NCI-H345 treated with DMSO at 0.1 percent for 48 hours (cell line): ENCODE measurements around the gene RAE1.
A peak's percentile ranks its signal among the peaks of the same experiment; 100 is the strongest.

Experiments
- DNase-seq: peaks from one replicate; lab custom pipeline; 2025; ENCODE audit not compliant: unreplicated experiment; lab: John Stamatoyannopoulos, UW

Gene RAE1

DNA sequence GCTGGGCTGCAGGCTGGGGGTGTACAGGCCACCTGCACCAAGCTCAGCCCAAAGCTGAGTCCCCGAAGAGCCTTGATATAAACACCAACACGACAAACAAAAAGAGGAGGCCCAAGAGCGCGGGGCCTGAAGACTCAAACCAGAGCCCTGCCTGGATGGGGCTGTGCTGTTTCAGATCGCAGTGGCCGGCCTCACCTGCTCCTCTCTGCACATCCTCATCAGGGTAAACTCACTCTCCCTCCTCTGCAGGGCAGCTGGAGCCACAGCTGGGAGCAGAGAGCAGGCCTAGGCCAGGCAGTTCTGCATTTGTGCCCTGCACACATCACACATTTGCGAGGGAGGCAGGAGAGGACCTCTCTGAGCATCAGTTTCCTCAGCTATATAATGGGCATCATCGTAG lies 36.4 kb downstream of the RAE1 start:
- DNase-seq: no peak

DNA sequence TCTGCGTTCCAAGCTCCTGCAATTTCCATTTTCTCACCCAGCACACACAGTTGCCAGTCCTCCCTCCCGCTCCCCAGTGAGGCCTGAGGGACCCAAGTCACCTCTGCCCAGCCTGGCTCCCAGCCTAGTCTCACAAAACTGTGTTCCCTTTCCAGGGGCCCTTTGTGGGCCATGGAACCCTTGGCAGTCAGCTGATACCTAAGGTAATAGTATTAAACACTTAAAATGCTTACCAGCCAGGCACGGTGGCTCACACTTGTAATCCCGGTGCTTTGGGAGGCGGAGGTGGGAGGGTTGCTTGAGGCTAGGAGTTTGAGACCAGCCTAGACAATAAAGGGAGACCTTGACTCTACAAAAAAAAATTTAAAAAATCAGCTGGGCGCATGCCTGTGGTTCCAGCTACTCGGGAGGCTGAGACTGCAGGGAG lies 36.9 kb downstream of the RAE1 start:
- no peak for DNase-seq

DNA sequence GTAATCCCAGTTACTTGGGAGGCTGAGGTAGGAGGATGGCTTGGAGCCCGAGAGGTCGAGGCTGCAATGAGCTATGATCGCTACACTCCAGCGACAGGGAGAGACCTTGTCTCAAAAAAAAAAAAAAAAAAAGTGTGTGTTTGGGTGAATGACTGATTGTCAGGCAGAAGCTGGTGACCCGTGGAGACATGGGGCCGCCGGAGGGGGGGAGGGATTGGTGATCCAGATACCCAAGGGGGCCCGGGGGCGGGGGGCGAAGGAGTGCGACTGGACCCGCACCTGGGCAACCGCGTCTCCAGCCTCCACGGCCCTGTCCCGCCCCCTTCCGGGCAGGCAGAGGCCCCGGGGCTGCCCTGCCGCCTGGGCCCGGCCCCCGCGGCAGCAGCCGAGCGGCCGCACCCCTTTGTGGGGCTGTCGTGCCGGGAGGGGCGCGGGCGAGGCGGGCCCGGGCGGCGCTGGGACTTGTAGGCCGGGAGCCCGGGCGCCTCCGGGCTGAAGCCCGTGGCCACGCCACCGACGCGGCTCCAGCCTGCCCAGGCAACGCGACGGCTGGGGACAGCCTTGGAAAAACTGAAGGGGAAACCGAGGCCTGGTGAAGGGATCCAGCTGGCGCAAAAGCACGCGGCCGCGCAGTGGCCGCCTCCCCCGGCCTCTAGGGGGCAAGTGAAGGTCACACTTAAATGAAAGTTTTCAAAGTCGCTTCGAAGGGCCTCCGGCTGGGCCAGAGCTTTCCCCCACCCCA lies 38.1 kb downstream of the RAE1 start:
- no peak for DNase-seq

DNA sequence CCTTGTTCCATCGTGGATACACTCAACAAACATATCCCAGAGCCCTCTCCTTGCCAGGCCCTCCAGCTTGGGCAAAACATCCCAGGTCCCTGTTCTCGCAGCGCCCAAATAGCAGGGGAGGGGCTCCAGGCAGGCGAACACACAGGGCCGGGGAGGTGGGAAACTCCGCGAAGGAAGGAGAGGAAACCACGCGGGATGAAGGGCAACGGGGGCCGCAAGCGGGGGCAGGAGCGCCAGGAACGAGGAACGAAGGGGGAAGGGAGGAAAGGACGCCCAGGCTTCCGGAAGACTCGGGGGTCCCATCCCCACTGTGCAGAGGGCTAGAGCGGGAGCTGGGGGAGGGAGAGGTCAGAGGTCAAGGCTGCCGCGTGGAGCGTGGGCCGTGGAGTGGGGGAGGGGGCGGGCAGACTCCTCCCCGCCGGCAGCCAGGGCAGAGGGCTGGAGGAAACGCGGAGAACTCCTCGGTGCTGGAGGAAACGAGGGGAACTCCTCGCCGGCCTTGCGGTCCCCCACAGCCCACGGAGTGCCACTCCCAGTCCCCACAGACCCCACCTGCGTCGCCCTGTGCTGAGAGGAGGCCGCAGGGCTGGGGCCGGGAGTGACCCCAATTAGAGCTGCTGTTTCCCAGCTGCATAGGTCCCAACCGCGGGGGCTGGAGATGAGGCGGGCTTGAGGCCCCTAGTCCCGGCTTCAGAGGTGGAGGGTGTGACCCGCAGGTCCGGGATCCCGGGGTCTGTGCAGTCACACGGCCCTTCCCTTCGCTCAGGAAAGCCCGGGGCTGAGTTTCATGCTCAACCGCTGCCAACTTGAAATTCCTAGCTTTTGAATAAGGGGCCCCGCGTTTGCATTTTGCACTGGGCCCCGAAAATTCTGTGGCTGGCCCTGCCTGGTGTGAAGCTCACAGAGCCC lies 38.9 kb downstream of the RAE1 start:
- DNase-seq: no peak

DNA sequence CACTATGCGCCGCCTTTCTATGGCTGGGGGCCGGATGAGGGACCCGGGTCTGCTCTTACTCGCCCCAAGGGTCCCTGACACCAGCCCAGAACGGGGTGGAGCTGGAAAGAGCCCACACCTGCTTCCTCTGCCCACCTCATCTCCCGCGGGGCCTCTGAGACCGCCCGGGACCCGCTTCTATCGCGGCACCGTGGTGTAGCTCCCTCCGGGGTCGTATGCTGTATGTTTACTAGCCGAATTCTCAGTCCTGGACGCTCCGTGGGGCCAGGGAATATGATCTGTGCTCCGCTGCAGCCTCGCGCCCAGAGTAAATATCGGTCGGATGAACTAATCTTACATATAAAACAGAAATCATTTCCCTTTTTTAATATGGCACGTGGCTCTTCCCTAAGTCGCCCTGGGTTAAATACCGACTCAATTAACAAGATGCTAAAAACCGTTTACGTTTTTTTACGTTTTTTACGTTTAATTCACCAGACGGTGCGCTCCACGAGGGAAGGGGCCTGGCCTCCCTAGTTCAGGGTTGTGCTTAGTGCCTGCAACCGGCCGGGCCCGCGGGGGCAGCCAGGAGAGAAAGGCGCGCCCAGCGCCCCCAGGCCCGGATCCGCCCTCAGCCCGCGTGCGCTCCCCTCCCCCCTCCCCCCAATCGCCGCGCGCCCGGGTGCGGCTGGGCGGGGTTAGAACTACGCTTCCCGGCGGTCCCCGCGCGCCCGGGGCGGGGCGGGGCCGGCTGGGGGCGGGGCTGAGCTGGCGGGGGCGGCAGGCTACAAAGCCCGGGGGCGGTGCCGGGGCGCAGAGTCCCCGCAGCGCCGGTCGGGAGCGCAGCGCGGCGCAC lies 39.8 kb downstream of the RAE1 start, which contains the start of gene RBM38:
Gene RBM38, plus strand, starts transcription at position 793 of the 835 bp plus-strand sequence. CDS start 186 bp downstream, outside the sequence.
- DNase-seq: peak; percentile 39

DNA sequence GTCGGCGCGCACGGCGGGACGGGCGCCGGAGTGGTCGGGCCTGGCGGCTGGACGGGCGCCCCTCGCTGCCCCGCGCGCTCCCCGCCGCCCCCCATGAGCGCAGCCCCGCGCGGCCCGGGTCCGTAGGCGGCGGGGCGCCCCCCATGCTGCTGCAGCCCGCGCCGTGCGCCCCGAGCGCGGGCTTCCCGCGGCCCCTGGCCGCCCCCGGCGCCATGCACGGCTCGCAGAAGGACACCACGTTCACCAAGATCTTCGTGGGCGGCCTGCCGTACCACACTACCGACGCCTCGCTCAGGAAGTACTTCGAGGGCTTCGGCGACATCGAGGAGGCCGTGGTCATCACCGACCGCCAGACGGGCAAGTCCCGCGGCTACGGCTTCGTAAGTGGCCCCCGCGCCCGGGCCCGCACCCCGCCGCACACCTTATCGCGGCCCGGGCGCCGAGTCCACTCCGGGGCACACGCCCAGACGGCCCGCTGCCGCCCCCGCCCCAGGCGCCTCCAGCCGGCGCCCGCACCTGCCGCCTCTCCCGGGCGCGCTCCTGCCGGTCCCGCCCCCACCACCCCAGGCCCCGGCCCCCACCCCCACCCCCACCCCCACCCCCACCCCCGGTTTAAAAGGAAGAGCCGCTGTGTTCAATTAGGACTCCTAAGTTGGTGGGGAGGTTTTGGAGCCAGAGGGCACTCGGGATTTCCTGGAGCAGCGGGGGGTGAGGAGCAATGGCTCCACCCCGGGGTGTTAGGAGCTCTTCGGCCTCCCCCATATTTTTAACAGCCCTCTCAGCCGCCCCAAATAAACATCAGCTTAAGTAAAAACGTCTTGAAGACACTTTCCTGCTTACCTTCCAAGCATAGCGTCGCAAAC lies 40.6 kb downstream of the RAE1 start:
- DNase-seq: no peak

DNA sequence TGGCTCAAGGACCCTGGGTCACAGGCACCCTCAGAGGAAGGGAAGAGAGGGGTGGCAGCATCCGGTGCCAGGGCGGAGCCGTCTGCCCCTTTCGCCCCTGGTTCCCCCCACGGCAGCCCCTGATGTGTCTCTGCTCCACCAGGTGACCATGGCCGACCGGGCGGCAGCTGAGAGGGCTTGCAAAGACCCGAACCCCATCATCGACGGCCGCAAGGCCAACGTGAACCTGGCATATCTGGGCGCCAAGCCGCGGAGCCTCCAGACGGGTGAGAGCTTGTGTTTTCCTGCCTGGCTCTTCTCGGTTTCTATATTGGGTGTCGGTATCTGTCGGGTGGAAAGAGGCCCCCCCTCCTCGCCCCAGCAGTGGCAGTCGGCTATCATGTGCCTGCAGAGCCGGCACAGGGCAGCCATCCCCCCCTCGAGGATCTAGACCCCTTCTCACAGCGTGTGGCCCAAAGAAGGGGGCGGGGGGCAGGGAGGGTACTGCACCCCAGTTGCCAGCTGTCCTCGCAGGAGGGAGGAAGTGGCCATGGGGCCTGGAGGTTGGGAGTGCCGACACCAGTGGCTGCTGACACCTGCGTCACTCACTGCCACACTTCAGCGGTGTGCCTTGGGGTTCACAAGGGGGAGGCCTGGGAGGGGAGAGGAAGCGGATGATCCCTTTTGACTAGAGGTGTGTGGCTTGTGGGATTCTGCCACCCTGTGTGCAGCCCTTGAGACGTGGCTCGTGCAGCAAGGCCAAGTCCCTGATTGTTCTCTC lies 41.6 kb downstream of the RAE1 start:
- no peak for DNase-seq

DNA sequence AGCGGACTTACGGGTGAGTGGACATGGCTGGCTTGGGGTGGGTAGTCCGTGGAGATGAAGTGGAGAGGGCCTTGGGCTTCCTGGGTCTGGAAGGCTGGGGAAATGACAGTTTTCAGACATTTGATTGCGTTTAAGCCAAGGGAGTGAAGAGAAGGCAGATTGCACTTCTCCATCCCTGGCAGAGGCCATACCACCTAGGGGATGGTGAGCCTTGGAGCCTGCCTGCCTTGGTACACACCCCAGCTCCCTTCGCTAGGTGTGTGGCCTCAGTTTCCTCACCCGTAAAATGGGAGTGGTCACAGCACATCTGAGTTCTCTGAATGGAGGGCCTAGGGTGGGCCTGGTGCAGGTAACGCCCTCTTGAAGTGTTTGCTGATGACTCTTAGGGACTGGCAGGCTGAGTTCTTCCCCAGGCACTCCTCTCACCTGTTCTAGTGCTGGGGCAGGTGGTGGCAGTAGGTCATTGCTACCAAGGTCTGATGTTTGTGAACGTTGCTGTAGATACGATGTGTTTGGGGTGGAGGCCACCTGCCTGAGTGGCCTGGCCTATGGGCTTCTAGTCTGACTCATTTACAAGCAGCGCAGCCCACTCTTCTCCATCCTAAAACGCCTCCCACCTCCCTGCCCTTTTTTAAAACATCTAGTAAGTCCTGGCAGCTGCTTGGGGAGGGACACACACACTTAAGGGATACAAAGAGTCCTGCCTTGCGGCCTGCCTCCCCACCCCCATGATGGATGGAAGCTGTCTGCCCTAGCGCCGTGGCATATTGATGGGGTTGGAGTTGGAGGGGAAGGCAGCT lies 42.5 kb downstream of the RAE1 start:
- DNase-seq: no peak

DNA sequence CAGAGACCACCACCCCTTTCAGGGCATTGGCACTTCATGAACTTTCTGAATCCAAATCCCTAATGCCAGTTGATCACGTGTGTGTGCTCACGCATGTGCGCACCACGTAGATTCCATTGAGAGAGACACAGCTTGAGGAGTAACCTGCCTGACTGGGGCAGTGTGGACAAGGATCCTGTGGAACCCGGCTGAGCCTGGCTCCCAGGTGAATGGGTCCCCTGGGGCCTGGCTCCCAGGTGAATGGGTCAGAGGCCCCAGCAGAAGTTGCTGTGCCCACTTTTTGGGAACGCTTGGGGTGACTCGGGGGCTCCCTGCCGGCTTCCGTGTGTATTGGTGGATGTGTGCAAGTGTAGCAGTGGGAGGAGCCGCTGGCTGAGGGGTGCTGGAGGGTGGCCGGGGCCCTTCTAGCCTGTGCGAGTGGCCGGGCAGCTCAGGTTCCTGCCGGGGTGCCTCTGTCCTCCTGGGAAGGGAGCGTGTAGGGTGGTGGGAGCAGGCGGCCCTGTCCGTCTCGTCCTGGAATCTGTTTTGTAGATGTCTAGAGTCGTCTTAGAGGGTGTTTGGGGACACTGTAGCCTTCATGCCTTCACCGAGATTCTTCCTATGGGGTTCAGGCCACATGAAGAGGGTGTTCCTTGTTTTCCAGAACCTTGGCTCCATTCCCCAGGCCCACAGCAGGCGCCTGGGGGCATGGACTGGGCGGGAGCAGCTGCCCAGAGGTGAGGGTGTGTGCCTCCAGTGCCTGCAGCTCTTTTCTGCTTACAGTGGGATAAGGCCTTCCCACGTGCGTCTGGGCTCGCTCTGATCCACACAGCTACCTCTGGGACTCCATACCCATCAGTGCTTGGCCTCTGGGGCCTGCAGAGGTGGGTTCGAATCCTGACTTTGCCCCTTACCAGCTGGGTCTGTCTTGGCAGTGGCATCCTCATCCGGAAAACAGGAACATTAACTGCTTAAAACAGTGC lies 43.3 kb downstream of the RAE1 start:
- no peak for DNase-seq

DNA sequence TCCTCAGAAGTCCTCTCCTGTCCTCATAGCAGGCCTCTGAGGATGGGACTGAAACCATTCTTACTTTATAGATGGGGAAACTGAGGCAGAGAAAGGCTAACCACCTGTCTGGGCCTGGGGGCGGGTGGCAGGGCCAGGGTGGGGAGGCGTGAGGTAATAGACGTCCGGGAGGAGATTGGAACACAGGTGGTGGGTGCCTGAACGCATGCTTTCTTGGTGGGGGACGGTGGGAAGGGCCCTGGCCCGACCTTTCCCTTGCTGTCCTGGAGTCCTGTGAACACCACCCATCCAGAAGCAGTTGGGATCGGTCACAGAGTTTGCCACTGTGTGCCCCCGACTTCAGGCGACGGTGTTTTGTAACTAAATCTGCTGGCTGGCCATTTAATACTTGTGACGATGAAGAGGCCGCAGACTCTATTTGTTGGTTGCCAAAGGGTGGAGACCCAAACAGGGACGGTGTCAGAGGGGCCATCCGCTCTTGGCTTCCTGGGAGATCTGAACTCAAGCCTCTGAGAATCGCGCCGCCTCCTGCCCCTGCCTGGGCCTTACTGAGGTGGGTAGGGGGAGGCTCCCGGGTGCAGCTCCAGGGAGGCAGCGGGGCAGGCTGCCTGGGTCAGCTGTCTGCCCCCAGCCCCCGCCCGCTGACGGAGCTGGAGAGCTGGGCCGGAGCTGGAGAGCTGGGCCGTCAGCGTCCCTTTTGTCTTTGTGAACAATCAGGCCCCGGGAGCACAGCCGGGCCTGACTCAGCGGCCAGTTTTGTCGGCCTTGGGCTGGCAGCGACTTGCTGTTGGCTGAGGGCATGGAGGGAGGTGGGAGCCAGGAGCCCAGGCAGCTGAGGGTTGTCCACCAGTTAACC lies 44.3 kb downstream of the RAE1 start:
- DNase-seq: no peak

DNA sequence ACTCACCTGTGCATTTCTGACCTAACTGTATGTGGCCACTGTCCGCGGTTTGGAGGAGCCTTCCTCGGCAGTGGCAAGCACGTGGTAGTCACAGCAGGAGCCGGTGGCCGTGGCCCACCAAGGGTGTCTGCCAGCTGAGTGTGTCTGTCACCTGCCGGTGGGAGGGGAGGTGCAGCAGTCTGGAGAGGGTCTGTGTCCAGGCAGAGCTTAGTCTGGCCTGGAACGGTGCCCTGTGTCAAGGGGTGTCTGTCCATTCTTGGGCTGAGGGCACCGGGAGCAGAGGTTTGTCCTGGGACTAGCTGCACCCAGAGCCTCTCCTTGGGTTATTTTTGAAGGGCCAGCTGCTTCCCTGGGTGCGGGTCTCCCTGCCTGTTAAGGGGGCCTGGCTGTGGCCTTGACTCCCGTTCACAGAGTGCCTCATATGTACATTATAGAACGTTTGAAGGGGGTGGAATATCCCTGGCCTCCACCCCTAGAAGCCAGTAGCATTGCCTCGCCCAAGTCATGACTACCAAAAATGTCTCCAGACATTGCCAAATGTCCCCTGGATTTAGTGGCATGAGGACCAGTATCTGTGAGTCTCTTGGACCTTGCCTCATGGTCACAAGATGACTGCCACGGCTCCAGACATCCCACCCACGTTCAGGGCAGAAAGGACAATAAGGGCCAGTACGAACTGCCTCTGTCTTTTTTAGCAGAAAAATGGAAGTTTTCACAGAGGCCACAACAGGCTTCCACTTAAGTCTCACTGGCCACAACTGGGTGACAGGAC lies 45.3 kb downstream of the RAE1 start:
- DNase-seq: no peak

DNA sequence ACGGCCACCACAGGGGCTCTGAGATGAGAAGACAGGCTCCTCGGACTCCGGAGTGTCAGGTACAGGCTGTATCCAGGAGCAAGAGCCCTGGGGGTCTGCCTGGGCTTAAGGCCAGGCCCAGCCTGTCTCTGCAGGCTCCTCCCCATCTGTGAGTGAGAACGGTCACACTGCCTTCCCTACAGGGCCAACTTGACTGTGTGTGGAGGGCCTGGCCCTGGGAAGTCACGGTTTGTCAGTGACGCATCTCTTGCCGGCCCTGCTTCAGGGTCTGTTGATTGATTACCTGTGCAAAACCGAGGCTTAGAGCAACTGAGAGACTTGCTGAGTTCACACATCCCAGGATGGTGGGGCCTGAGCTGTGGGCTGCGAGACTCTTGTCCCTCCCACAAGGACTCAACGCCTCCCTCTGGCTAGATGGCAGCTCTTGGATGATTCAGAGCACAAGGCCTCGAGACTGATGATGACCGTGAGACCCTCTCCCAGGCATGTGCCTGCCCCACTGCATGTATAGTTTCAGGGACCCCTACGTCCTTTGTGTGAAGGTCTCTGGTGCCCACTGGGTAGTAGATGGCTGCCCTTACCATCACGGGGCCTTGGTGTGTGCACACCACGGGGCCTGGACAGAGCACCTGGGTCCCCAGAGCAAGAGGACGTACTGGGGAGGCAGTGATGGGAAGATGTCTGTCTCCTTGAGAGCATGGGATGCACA lies 46.1 kb downstream of the RAE1 start:
- no peak for DNase-seq

DNA sequence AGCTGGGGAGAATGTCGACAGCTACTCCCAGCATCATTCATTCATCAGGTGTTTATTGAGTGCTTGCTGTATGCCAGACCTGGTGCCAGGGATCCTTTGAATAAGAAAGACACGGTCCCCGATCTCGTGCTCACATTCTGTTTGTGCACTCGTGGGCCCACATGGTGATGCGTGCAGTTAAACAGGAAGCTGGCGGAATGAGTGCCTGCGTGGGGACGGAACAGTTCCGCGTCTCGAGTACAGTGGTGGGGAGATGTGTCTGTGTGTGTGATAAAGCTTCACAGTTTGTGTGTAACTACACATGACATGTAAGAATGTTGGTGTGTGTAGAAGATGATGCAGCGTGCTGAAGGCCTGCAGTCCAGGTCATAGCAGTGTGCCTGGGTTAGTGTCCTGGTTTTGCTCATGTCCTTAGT lies 46.6 kb downstream of the RAE1 start:
- DNase-seq: no peak

DNA sequence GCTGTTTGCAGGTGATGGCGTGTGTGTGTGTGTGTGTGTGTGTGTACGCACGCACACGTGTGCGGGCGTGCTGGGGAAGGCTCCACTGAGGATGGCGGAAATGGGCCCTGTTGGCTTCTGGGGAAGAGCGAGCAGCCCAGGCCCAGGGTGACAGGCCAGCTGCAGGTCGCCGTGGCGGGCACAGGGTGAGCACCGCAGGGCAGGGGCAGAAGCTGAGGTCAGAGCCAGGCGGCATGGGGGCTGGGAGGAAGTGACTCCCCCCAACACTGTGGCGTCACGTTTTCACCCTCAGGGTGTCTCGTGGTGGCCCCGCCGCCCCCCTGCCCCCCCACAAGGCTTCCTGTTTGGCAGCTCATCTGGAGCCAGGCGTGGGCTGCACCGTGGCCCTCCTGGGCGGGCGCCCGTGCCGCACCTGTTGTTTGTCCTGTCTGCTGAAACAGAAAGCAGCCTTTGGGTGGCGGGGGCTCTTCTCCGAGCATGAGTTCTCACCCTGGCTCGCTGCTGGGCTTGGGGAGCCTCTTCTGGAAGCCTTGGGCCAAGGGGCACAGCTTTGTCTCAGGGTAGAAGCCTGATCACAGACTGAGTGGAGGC lies 47.3 kb downstream of the RAE1 start:
- DNase-seq: peak; percentile 76
